IMR-90 (cell line): Measurements from ENCODE around the gene RBPJL. TPM values are rescaled to one million over a fixed set of nuclear protein-coding genes. Genes with fewer than 3 reads are reported as not detected.

Experiments
- ATAC-seq: fragments of 200-7000 bp; cut with Tn5 transposase; 2 replicates; pipeline ENCODE4 v1.9.1; 2020; ENCODE audit warnings: low read depth, mild to moderate bottlenecking, moderate library complexity
- BruUV-seq: library from RNA; stranded (reverse); fragments of 400-500 nt; replicated peaks from 2 replicates; lab custom pipeline; 2021; lab: Mats Ljungman, UMichigan
- CTCF ChIA-PET: fragments of 300-600 bp; formaldehyde crosslinking; extraction: SDS; loops from one replicate; lab custom pipeline; 2021; ENCODE audit warnings: antibody characterized with exemption; lab: Yijun Ruan, JAX
- POLR2A ChIA-PET: fragments of 300-600 bp; sonication (Branson Sonifier 250); formaldehyde crosslinking; loops from one replicate; lab custom pipeline; 2022; ENCODE audit warnings: antibody characterized with exemption; ENCODE audit not compliant: unreplicated experiment; lab: Charles Lee
- DNase-seq: peaks from one replicate; pipeline ENCODE4 v3.0.0; 2013
- H2AFZ ChIP-seq: replicated peaks from 2 replicates; pipeline ENCODE3; 2013; ENCODE audit warnings: low read length, mild to moderate bottlenecking; ENCODE audit not compliant: poor library complexity
- H2AK5ac ChIP-seq: 2 replicates; pipeline ENCODE4 v1.6.1; 2013; ENCODE audit warnings: low read depth, low read length, inconsistent platforms
- H2AK9ac ChIP-seq: replicated peaks from 2 replicates; pipeline ENCODE3; 2013; ENCODE audit warnings: mild to moderate bottlenecking, low read depth, low read length, moderate library complexity; ENCODE audit not compliant: poor library complexity
- H2BK120ac ChIP-seq: 2 replicates; pipeline ENCODE4 v1.6.1; 2013; ENCODE audit warnings: low read depth, low read length, inconsistent platforms
- H2BK15ac ChIP-seq: 3 replicates; pipeline ENCODE4 v1.6.1; 2013; ENCODE audit warnings: low read depth, low read length, inconsistent platforms
- H2BK20ac ChIP-seq: 2 replicates; pipeline ENCODE4 v1.6.1; 2013; ENCODE audit warnings: low read depth, mild to moderate bottlenecking, inconsistent platforms, low read length, moderate library complexity
- H2BK5ac ChIP-seq: 2 replicates; pipeline ENCODE4 v1.6.1; 2013; ENCODE audit warnings: mild to moderate bottlenecking, low read depth, low read length, inconsistent platforms; ENCODE audit not compliant: poor library complexity, severe bottlenecking
- H3K14ac ChIP-seq: replicated peaks from 2 replicates; pipeline ENCODE4 v1.6.1; 2013; ENCODE audit warnings: low read depth, low read length, inconsistent platforms
- H3K18ac ChIP-seq: 2 replicates; pipeline ENCODE4 v1.6.1; 2013; ENCODE audit warnings: low read depth, low read length, control low read depth
- H3K23ac ChIP-seq: 2 replicates; pipeline ENCODE4 v1.6.1; 2013; ENCODE audit warnings: low read depth, low read length, inconsistent platforms
- H3K27ac ChIP-seq: 2 replicates; pipeline ENCODE4 v1.5.1; 2013; ENCODE audit warnings: mild to moderate bottlenecking, control low read depth, low read length; ENCODE audit not compliant: insufficient read depth
- H3K27me3 ChIP-seq: 2 replicates; pipeline ENCODE4 v1.6.1; 2013; ENCODE audit warnings: low read length; ENCODE audit not compliant: control insufficient read depth, insufficient read depth
- H3K36me3 ChIP-seq: 2 replicates; pipeline ENCODE4 v1.6.1; 2013; ENCODE audit warnings: low read length, mixed read lengths; ENCODE audit not compliant: control insufficient read depth, insufficient read depth
- H3K4ac ChIP-seq: 2 replicates; pipeline ENCODE4 v1.6.1; 2013; ENCODE audit warnings: low read depth, low read length, inconsistent platforms
- H3K4me1 ChIP-seq: 2 replicates; pipeline ENCODE4 v1.6.1; 2013; ENCODE audit warnings: low read length, mixed read lengths; ENCODE audit not compliant: control insufficient read depth, insufficient read depth
- H3K4me2 ChIP-seq: 2 replicates; pipeline ENCODE4 v1.6.1; 2013; ENCODE audit warnings: low read depth, mild to moderate bottlenecking, control low read depth, low read length, moderate library complexity
- H3K4me3 ChIP-seq: 2 replicates; pipeline ENCODE4 v1.5.1; 2013; ENCODE audit warnings: low read depth, mild to moderate bottlenecking, control low read depth, low read length, moderate library complexity; ENCODE audit not compliant: insufficient read depth
- H3K56ac ChIP-seq: 2 replicates; pipeline ENCODE4 v1.6.1; 2013; ENCODE audit warnings: low read length, inconsistent platforms; ENCODE audit not compliant: insufficient read depth; ENCODE audit errors: extremely low read depth
- H3K79me1 ChIP-seq, 2 experiments: 2 replicates each; pipeline ENCODE4 v1.6.1; 2013; ENCODE audit warnings: low read length in 2 of 2, inconsistent platforms in 1 of 2, low read depth in 1 of 2
- H3K9ac ChIP-seq: 2 replicates; pipeline ENCODE4 v1.6.1; 2013; ENCODE audit warnings: low read depth, low read length, control low read depth
- H3K9me1 ChIP-seq: 2 replicates; pipeline ENCODE4 v1.6.1; 2013; ENCODE audit warnings: low read length, inconsistent platforms; ENCODE audit not compliant: insufficient read depth
- H3K9me3 ChIP-seq: 2 replicates; pipeline ENCODE4 v1.6.1; 2013; ENCODE audit warnings: low read length; ENCODE audit not compliant: control insufficient read depth, insufficient read depth
- H4K20me1 ChIP-seq: 2 replicates; pipeline ENCODE4 v1.6.1; 2013; ENCODE audit warnings: low read length, inconsistent platforms; ENCODE audit not compliant: insufficient read depth
- H4K5ac ChIP-seq: 2 replicates; pipeline ENCODE4 v1.6.1; 2013; ENCODE audit warnings: mild to moderate bottlenecking, low read depth, low read length, control low read depth
- H4K8ac ChIP-seq, 2 experiments: 2 replicates each; pipeline ENCODE4 v1.6.1; 2013; ENCODE audit warnings: low read depth in 2 of 2, low read length in 2 of 2, control low read depth in 1 of 2, inconsistent platforms in 1 of 2
- H4K91ac ChIP-seq: 2 replicates; pipeline ENCODE4 v1.6.1; 2013; ENCODE audit warnings: low read depth, low read length, inconsistent platforms; ENCODE audit not compliant: insufficient read depth
- BHLHE40 ChIP-seq: fragments of 150-350 bp; IDR thresholded peaks from 2 replicates; pipeline ENCODE4 v1.6.1; 2016; ENCODE audit warnings: mild to moderate bottlenecking, low read depth, low read length
- ELK1 ChIP-seq: fragments of 150-350 bp; IDR thresholded peaks from 2 replicates; pipeline ENCODE4 v1.6.1; 2016; ENCODE audit warnings: low read depth, mild to moderate bottlenecking, low read length, moderate library complexity, borderline replicate concordance
- NFE2L2 ChIP-seq: fragments of 150-350 bp; IDR thresholded peaks from 2 replicates; pipeline ENCODE4 v1.6.1; 2016; ENCODE audit warnings: low read depth, mild to moderate bottlenecking, low read length
- RFX5 ChIP-seq: IDR thresholded peaks from 2 replicates; pipeline ENCODE4 v1.8.0; 2012; ENCODE audit warnings: low read depth, mild to moderate bottlenecking, low read length, moderate library complexity
- dilution Hi-C: fragments of 300-500 bp; cut with HindIII; formaldehyde crosslinking; loops from one replicate; pipeline ENCODE4 v1.14.3; 2018; ENCODE audit warnings: low sequenced_read_pairs; ENCODE audit not compliant: unreplicated experiment
- in situ Hi-C: fragments of 300-500 bp; cut with MboI; formaldehyde crosslinking; loops from 3 replicates; pipeline ENCODE4 v1.14.3; 2019; ENCODE audit warnings: low sequenced_read_pairs, inconsistent platforms, mixed read lengths
- intact Hi-C: fragments of 100-400 bp; cut with micrococcal nuclease; formaldehyde crosslinking; loops from 2 replicates; pipeline ENCODE4 v1.10.0; 2022
- polyA plus RNA-seq, 3 experiments: library from polyadenylated mRNA; depleted of rRNA; stranded (reverse); fragments of >200 nt; gene quantifications; 2 replicates each; pipeline ENCODE4 v1.2.3, GENCODE V29; 2012; ENCODE audit warnings: low replicate concordance in 1 of 3
- total RNA-seq: library from RNA; depleted of rRNA; stranded (reverse); fragments of >200 nt; gene quantifications from 2 replicates; pipeline ENCODE4 v1.2.3, GENCODE V29; 2012; rRNA removed

RBPJL gene
- total and polyA plus RNA-seq, 2 of the 4 experiments (the other 2 are of a cell fraction), result not detected

- BruUV-seq, result TSS peak; percentile 25
These were observed 60.5 kb downstream of the RBPJL start for GRCh38 chr20:45367126-45367525.

More at GRCh38 chr20:45367126-45367525, 60.5 kb downstream of the RBPJL start:
- peaks cover 4% of the 10 kb centered on the region; the same call in 1 of the 2 replicates for H3K9me1 ChIP-seq
- H3K4me3 ChIP-seq, result no peak overlapping the region
- H3K4me2 ChIP-seq, result no peak overlapping the region
- H3K18ac ChIP-seq, result no peak overlapping the region
- H3K56ac ChIP-seq, result no peak overlapping the region
- POLR2A ChIA-PET, result no interaction called here
- H2BK20ac ChIP-seq, result no peak overlapping the region
- H3K23ac ChIP-seq, result no peak overlapping the region
- no peak overlapping the region for H2AK5ac ChIP-seq
- H3K9me3 ChIP-seq, result no peaks in the 10 kb centered on the region
- H3K79me1 ChIP-seq, result peaks cover 9 to 39% of the 10 kb centered on the region in 2 experiments
- ATAC-seq (no peak), DNase-seq (no peak)
- no peak overlapping the region for H2AFZ ChIP-seq
- H3K27me3 ChIP-seq, result no peaks in the 10 kb centered on the region
- H4K91ac ChIP-seq, result no peak overlapping the region
- no peak overlapping the region for H3K14ac ChIP-seq
- CTCF ChIA-PET, result no interaction called here
- no peak overlapping the region for H3K9ac ChIP-seq
- H3K4me1 ChIP-seq, result 0 out of 2 replicates have a peak, but pooled peaks cover 3% of the 10 kb centered on the region
- no peak overlapping the region for H4K5ac ChIP-seq
- no peak overlapping the region for H3K27ac ChIP-seq
- no peaks in the 10 kb centered on the region for H4K20me1 ChIP-seq
- dilution Hi-C loops, result no loop called here
- no peak for TF ChIP-seq RFX5
- TF ChIP-seq NFE2L2, result no peak
- no peak for TF ChIP-seq BHLHE40
- no peak for TF ChIP-seq ELK1
- H2BK120ac ChIP-seq, result no peak overlapping the region
- no peak overlapping the region for H2BK15ac ChIP-seq
- no peak overlapping the region for H2AK9ac ChIP-seq
- peaks cover 19% of the 10 kb centered on the region for H3K36me3 ChIP-seq
- H3K4ac ChIP-seq, result no peak overlapping the region
- in situ Hi-C loops, result no loop called here
- H2BK5ac ChIP-seq, result no peak overlapping the region
- intact Hi-C loops, result no loop called here
- H4K8ac ChIP-seq, result no peak overlapping the region

Other genes with a start within 250 kb of the RBPJL start
- 0.54 and 0.56 TPM in 2 replicates for gene KCNS1, start 205.7 kb upstream of the RBPJL start, total RNA-seq
- 0.46 and 0.62 TPM in 2 replicates for gene KCNS1, start 205.7 kb upstream of the RBPJL start, polyA plus RNA-seq (2012; rRNA removed)
- gene WFDC5, start 191.7 kb upstream of the RBPJL start, total RNA-seq, result not detected in 2 replicates
- not detected in 2 replicates for gene WFDC5, start 191.7 kb upstream of the RBPJL start, polyA plus RNA-seq (2012; rRNA removed)
- gene WFDC12, start 182.4 kb upstream of the RBPJL start, total RNA-seq, result not detected in 2 replicates
- gene WFDC12, start 182.4 kb upstream of the RBPJL start, polyA plus RNA-seq (2012; rRNA removed), result not detected in 2 replicates
- gene PI3, start 131.9 kb upstream of the RBPJL start, total RNA-seq, result not detected in 2 replicates
- gene PI3, start 131.9 kb upstream of the RBPJL start, polyA plus RNA-seq (2012; rRNA removed), result not detected in 2 replicates
- not detected in 2 replicates for gene SEMG1, start 99.8 kb upstream of the RBPJL start, total RNA-seq
- not detected in 2 replicates for gene SEMG1, start 99.8 kb upstream of the RBPJL start, polyA plus RNA-seq (2012; rRNA removed)
- not detected in 2 replicates for gene SEMG2, start 85.5 kb upstream of the RBPJL start, total RNA-seq
- gene SEMG2, start 85.5 kb upstream of the RBPJL start, polyA plus RNA-seq (2012; rRNA removed), result not detected in 2 replicates
- gene SLPI, start 52.3 kb upstream of the RBPJL start, total RNA-seq, result not detected in 2 replicates
- gene SLPI, start 52.3 kb upstream of the RBPJL start, polyA plus RNA-seq (2012; rRNA removed), result not detected in 2 replicates
- not detected in 2 replicates for gene MATN4, start 1.5 kb downstream of the RBPJL start, total RNA-seq
- gene MATN4, start 1.5 kb downstream of the RBPJL start, polyA plus RNA-seq (2012; rRNA removed), result 0.12 and 0.13 TPM in 2 replicates
- 265 and 275 TPM in 2 replicates for gene SDC4, start 41.6 kb downstream of the RBPJL start, total RNA-seq
- gene SDC4, start 41.6 kb downstream of the RBPJL start, polyA plus RNA-seq (2012; rRNA removed), result 181 and 203 TPM in 2 replicates
- gene SYS1, start 56.3 kb downstream of the RBPJL start, total RNA-seq, result 12.9 and 16.7 TPM in 2 replicates
- 24.6 and 29.2 TPM in 2 replicates for gene SYS1, start 56.3 kb downstream of the RBPJL start, polyA plus RNA-seq (2012; rRNA removed)
- gene TP53TG5, start 71.5 kb downstream of the RBPJL start, total RNA-seq, result not detected in 2 replicates
- not detected in 2 replicates for gene TP53TG5, start 71.5 kb downstream of the RBPJL start, polyA plus RNA-seq (2012; rRNA removed)
- gene DBNDD2, start 101.4 kb downstream of the RBPJL start, total RNA-seq, result 1.1 and 1.3 TPM in 2 replicates
- 7.8 and 9.3 TPM in 2 replicates for gene DBNDD2, start 101.4 kb downstream of the RBPJL start, polyA plus RNA-seq (2012; rRNA removed)
- gene PIGT, start 109.3 kb downstream of the RBPJL start, total RNA-seq, result 27.2 and 31.2 TPM in 2 replicates
- 145 and 168 TPM in 2 replicates for gene PIGT, start 109.3 kb downstream of the RBPJL start, polyA plus RNA-seq (2012; rRNA removed)
- gene WFDC2, start 162.9 kb downstream of the RBPJL start, total RNA-seq, result not detected in 2 replicates
- not detected in 2 replicates for gene WFDC2, start 162.9 kb downstream of the RBPJL start, polyA plus RNA-seq (2012; rRNA removed)
- not detected in 2 replicates for gene SPINT3, start 208.8 kb downstream of the RBPJL start, total RNA-seq
- not detected in 2 replicates for gene SPINT3, start 208.8 kb downstream of the RBPJL start, polyA plus RNA-seq (2012; rRNA removed)
- not detected in 2 replicates for gene WFDC6, start 232.6 kb downstream of the RBPJL start, total RNA-seq
- not detected in 2 replicates for gene WFDC6, start 232.6 kb downstream of the RBPJL start, polyA plus RNA-seq (2012; rRNA removed)
- not detected in 2 replicates for gene EPPIN, start 240.6 kb downstream of the RBPJL start, total RNA-seq
- gene EPPIN, start 240.6 kb downstream of the RBPJL start, polyA plus RNA-seq (2012; rRNA removed), result not detected in 2 replicates